Liver (tissue), 9 donors: Measurements from ENCODE around the gene CCDC78. TPM values are rescaled to one million over a fixed set of nuclear protein-coding genes. Genes with fewer than 3 reads are reported as not detected.

Experiments
- DNase-seq: peaks from one replicate; pipeline ENCODE4 v3.0.0-alpha.2; 2017; ENCODE audit warnings: low spot score
- H3K27ac ChIP-seq, 2 donors: one replicate each; pipeline ENCODE4 v1.7.0; 2013; ENCODE audit warnings: inconsistent platforms in 2 of 2, low read length in 2 of 2, control low read depth in 1 of 2, low read depth in 1 of 2, mild to moderate bottlenecking in 1 of 2
- H3K27me3 ChIP-seq, 4 donors: one replicate each; pipeline versions ENCODE4 v1.6.1 to v1.7.0; 2013; ENCODE audit warnings: low read length in 3 of 4, inconsistent platforms in 1 of 4, mild to moderate bottlenecking in 1 of 4, moderate library complexity in 1 of 4; ENCODE audit not compliant: control insufficient read depth in 4 of 4, insufficient read depth in 4 of 4
- H3K36me3 ChIP-seq, 4 donors: one replicate each; pipeline versions ENCODE4 v1.6.1 to v1.7.0; 2013; ENCODE audit warnings: low read length in 3 of 4, mild to moderate bottlenecking in 3 of 4, low read depth in 1 of 4, moderate library complexity in 1 of 4; ENCODE audit not compliant: control insufficient read depth in 4 of 4, insufficient read depth in 3 of 4
- H3K4me1 ChIP-seq, 4 donors: one replicate each; pipeline versions ENCODE4 v1.6.1 to v1.7.0; 2013; ENCODE audit warnings: low read length in 3 of 4, mild to moderate bottlenecking in 3 of 4, moderate library complexity in 1 of 4; ENCODE audit not compliant: control insufficient read depth in 4 of 4, insufficient read depth in 4 of 4
- H3K4me3 ChIP-seq, 3 donors: one replicate each; pipeline versions ENCODE4 v1.6.1 to v1.7.0; 2013; ENCODE audit warnings: low read length in 3 of 3, control low read depth in 1 of 3, low read depth in 1 of 3, mild to moderate bottlenecking in 1 of 3
- H3K9ac ChIP-seq, 2 donors: one replicate each; pipeline ENCODE4 v1.7.0; 2013; ENCODE audit warnings: low read length in 2 of 2, mild to moderate bottlenecking in 2 of 2, moderate library complexity in 2 of 2, control low read depth in 1 of 2, low read depth in 1 of 2
- H3K9me3 ChIP-seq, 4 donors: one replicate each; pipeline versions ENCODE4 v1.6.1 to v1.7.0; 2013; ENCODE audit warnings: low read length in 3 of 4; ENCODE audit not compliant: control insufficient read depth in 4 of 4
- ATF3 ChIP-seq: IDR thresholded peaks from 2 replicates; pipeline ENCODE4 v1.6.1; 2016; ENCODE audit warnings: antibody characterized with exemption
- CTCF ChIP-seq: fragments of 150-350 bp; IDR thresholded peaks from 2 replicates; pipeline ENCODE4 v1.5.1; 2017; ENCODE audit warnings: improper control_type of control experiment, low read depth, low read length; ENCODE audit not compliant: missing input control
- EGR1 ChIP-seq, 2 donors: IDR thresholded peaks; 2 replicates each; pipeline ENCODE4 v1.6.1; 2016 to 2018; ENCODE audit warnings: antibody characterized with exemption in 2 of 2, low read depth in 2 of 2
- FOXA1 ChIP-seq: IDR thresholded peaks from 2 replicates; pipeline ENCODE4 v1.6.1; 2016; ENCODE audit warnings: antibody characterized with exemption
- FOXA2 ChIP-seq: IDR thresholded peaks from 2 replicates; pipeline ENCODE4 v1.6.1; 2016; ENCODE audit warnings: antibody characterized with exemption
- GABPA ChIP-seq, 2 donors: IDR thresholded peaks in 1 of 2; conservative IDR thresholded peaks in 1 of 2; 2 replicates each; pipeline ENCODE4 v1.6.1; 2016; ENCODE audit warnings: antibody characterized with exemption in 2 of 2, mild to moderate bottlenecking in 1 of 2, moderate library complexity in 1 of 2
- HNF4A ChIP-seq, 2 donors: conservative IDR thresholded peaks; 2 replicates each; pipeline ENCODE4 v1.6.1; 2016; ENCODE audit warnings: antibody characterized with exemption in 2 of 2, mild to moderate bottlenecking in 2 of 2
- HNF4G ChIP-seq: IDR thresholded peaks from 2 replicates; pipeline ENCODE4 v1.6.1; 2016; ENCODE audit warnings: antibody characterized with exemption
- JUND ChIP-seq, 2 donors: IDR thresholded peaks; 2 replicates each; pipeline ENCODE4 v1.6.1; 2016; ENCODE audit warnings: antibody characterized with exemption in 2 of 2
- MAX ChIP-seq: IDR thresholded peaks from 2 replicates; pipeline ENCODE4 v1.6.1; 2016; ENCODE audit warnings: antibody characterized with exemption
- NR2F2 ChIP-seq: IDR thresholded peaks from 2 replicates; pipeline ENCODE4 v1.6.1; 2016; ENCODE audit warnings: antibody characterized with exemption
- RAD21 ChIP-seq, 2 donors: IDR thresholded peaks; 2 replicates each; pipeline ENCODE4 v1.6.1; 2016; ENCODE audit warnings: antibody characterized with exemption in 2 of 2, mild to moderate bottlenecking in 2 of 2
- REST ChIP-seq: IDR thresholded peaks from 2 replicates; pipeline ENCODE4 v1.6.1; 2016; ENCODE audit warnings: antibody characterized with exemption, mild to moderate bottlenecking
- RXRA ChIP-seq, 2 donors: IDR thresholded peaks; 2 replicates each; pipeline ENCODE4 v1.6.1; 2017 to 2018; ENCODE audit warnings: antibody characterized with exemption in 2 of 2, mild to moderate bottlenecking in 1 of 2
- SP1 ChIP-seq: IDR thresholded peaks from 2 replicates; pipeline ENCODE4 v1.6.1; 2018; ENCODE audit warnings: antibody characterized with exemption, mild to moderate bottlenecking
- TAF1 ChIP-seq: conservative IDR thresholded peaks from 2 replicates; pipeline ENCODE4 v1.6.1; 2016; ENCODE audit warnings: antibody characterized with exemption, mild to moderate bottlenecking
- YY1 ChIP-seq: IDR thresholded peaks from 2 replicates; pipeline ENCODE4 v1.6.1; 2016; ENCODE audit warnings: antibody characterized with exemption, mild to moderate bottlenecking
- ZBTB33 ChIP-seq: IDR thresholded peaks from 2 replicates; pipeline ENCODE4 v1.6.1; 2016; ENCODE audit warnings: antibody characterized with exemption
- WGBS: extraction: QIAGEN DNeasy Blood & Tissue Kit; methylation state at CpG from one replicate; pipeline ENCODE4 v1.1.7; 2013; 5-methylcytosine and 5-hydroxymethylcytosine counted together
- polyA plus RNA-seq, 2 donors: library from polyadenylated mRNA; stranded (reverse) in 1 of 2; unstranded in 1 of 2; fragments of 200-250 nt in 1 of 2; fragments of >200 nt in 1 of 2; fragmentation: Nextera tagmentation in 1 of 2; extraction: Ambion mirVana in 1 of 2; gene quantifications; one replicate each; pipeline versions ENCODE4 v1.2.1 to v1.2.3, GENCODE V29; 2013 to 2015
- total RNA-seq, 2 donors: library from RNA; depleted of rRNA; stranded (reverse); fragments of >200 nt; gene quantifications; one replicate each; pipeline ENCODE4 v1.2.3, GENCODE V29; 2014
- donor health status: healthy.
- donor health status: healthy.
- donor health status: healthy.
- donor health status: healthy.
- donor health status: healthy.

The CCDC78 gene
- total and polyA plus RNA-seq, 4 donors = 0.05 to 0.28 (median 0.08) TPM; not detected in 1

- Histone ChIP-seq H3K36me3 (peaks cover 8 to 19% (median 14%) of the 10 kb centered on the region in 4 donors), H3K27me3 (no peaks in the 10 kb centered on the region), H3K9me3 (no peaks in the 10 kb centered on the region), H3K9ac (no peak overlapping the region), H3K4me3 (no peak overlapping the region), H3K27ac (no peak overlapping the region), H3K4me1 (peaks cover 24 to 55% (median 40%) of the 10 kb centered on the region in 4 donors)
- 80% methylated on average over 21 of the region's 21 CpGs for WGBS
- TF ChIP-seq CTCF (no peak), YY1 (no peak), ATF3 (no peak), EGR1 (IDR thresholded peaks at IDR 0.05; ENCODE audit: low read depth in 2 of 2) (no peak), HNF4G (no peak), HNF4A (conservative IDR thresholded peaks at IDR 0.05) (no peak), REST (no peak), ZBTB33 (no peak), JUND (IDR thresholded peaks at IDR 0.05) (no peak), RXRA (IDR thresholded peaks at IDR 0.05) (no peak), MAX (no peak), FOXA2 (no peak)
- DNase-seq = no peak
These were observed 47.9 kb downstream of the CCDC78 start for GRCh38 chr16:678209-678857.

GRCh38 chr16:677316-678190, 48.7 kb downstream of the CCDC78 start:
- Histone ChIP-seq H3K36me3 (peaks cover 11 to 24% (median 17%) of the 10 kb centered on the region in 4 donors), H3K27me3 (no peaks in the 10 kb centered on the region), H3K4me3 (no peak overlapping the region), H3K27ac (no peak overlapping the region), H3K9me3 (no peaks in the 10 kb centered on the region), H3K9ac (no peak overlapping the region), H3K4me1 (peaks cover 17 to 47% (median 32%) of the 10 kb centered on the region in 4 donors)
- DNase-seq = no peak
- 73% methylated on average over 57 of the region's 57 CpGs for WGBS
- TF ChIP-seq MAX = no peak
- TF ChIP-seq HNF4G = no peak
- TF ChIP-seq HNF4A (conservative IDR thresholded peaks at IDR 0.05) = no peak
- TF ChIP-seq YY1 = no peak
- TF ChIP-seq ATF3 = no peak
- no peak for TF ChIP-seq FOXA2
- TF ChIP-seq SP1 = no peak
- TF ChIP-seq GABPA (IDR thresholded peaks at IDR 0.05 in 1 of 2, conservative IDR thresholded peaks at IDR 0.05 in 1 of 2) = no peak
- TF ChIP-seq RXRA (IDR thresholded peaks at IDR 0.05) = no peak
- TF ChIP-seq ZBTB33 = no peak
- no peak for TF ChIP-seq TAF1
- no peak for TF ChIP-seq RAD21 (IDR thresholded peaks at IDR 0.05)
- no peak for TF ChIP-seq NR2F2
- no peak for TF ChIP-seq FOXA1
